H9 (cell line): ENCODE results near the gene UPK3A. TPM values are rescaled to one million over a fixed set of nuclear protein-coding genes. Genes with fewer than 3 reads are reported as not detected.
"Not testable (repeated sequence)": the region's sequence is repeated elsewhere in the genome, so short reads cannot be mapped to it uniquely, and the experiment has no call there.

Experiments
- DNase-seq: peaks from one replicate; pipeline ENCODE4 v3.0.0-alpha.2; 2017
- H2AFZ ChIP-seq: one replicate; pipeline ENCODE4 v1.6.1; 2013; ENCODE audit warnings: mild to moderate bottlenecking, low read length, control low read depth, moderate library complexity
- H2AK5ac ChIP-seq: 2 replicates; pipeline ENCODE4 v1.6.1; 2013; ENCODE audit warnings: low read length, control low read depth, mixed read lengths; ENCODE audit not compliant: insufficient read length
- H2BK120ac ChIP-seq: one replicate; pipeline ENCODE4 v1.6.1; 2013; ENCODE audit warnings: low read depth, mild to moderate bottlenecking, low read length, control low read depth, inconsistent platforms; ENCODE audit not compliant: poor library complexity, severe bottlenecking
- H2BK12ac ChIP-seq: 2 replicates; pipeline ENCODE4 v1.6.1; 2013; ENCODE audit warnings: low read length, control low read depth, mixed read lengths, low read depth; ENCODE audit not compliant: insufficient read length
- H2BK15ac ChIP-seq: 2 replicates; pipeline ENCODE4 v1.6.1; 2013; ENCODE audit warnings: low read depth, low read length, control low read depth
- H2BK20ac ChIP-seq: one replicate; pipeline ENCODE4 v1.6.1; 2013; ENCODE audit warnings: low read depth, mild to moderate bottlenecking, low read length, control low read depth, inconsistent platforms; ENCODE audit not compliant: poor library complexity, severe bottlenecking
- H2BK5ac ChIP-seq: 2 replicates; pipeline ENCODE4 v1.6.1; 2013; ENCODE audit warnings: low read length, control low read depth, mixed read lengths; ENCODE audit not compliant: insufficient read length
- H3K14ac ChIP-seq: 2 replicates; pipeline ENCODE4 v1.6.1; 2013; ENCODE audit warnings: low read length, control low read depth; ENCODE audit not compliant: insufficient read depth
- H3K18ac ChIP-seq: 2 replicates; pipeline ENCODE4 v1.6.1; 2013; ENCODE audit warnings: low read depth, mild to moderate bottlenecking, mixed read lengths, low read length, control low read depth; ENCODE audit not compliant: insufficient read length
- H3K23ac ChIP-seq: 2 replicates; pipeline ENCODE4 v1.6.1; 2013; ENCODE audit warnings: low read length, control low read depth, mixed read lengths, low read depth; ENCODE audit not compliant: insufficient read length
- H3K23me2 ChIP-seq: 2 replicates; pipeline ENCODE4 v1.6.1; 2013; ENCODE audit warnings: low read depth, mild to moderate bottlenecking, mixed read lengths, low read length, control low read depth; ENCODE audit not compliant: insufficient read length, poor library complexity, severe bottlenecking
- H3K27ac ChIP-seq: 2 replicates; pipeline ENCODE4 v1.5.1; 2013; ENCODE audit warnings: low read length, control low read depth, mixed read lengths, low read depth; ENCODE audit not compliant: insufficient read length
- H3K27me3 ChIP-seq: 2 replicates; pipeline ENCODE4 v1.6.1; 2013; ENCODE audit warnings: low read length, control low read depth, inconsistent platforms; ENCODE audit not compliant: insufficient read depth
- H3K4ac ChIP-seq: 2 replicates; pipeline ENCODE4 v1.6.1; 2013; ENCODE audit warnings: low read depth, mild to moderate bottlenecking, control low read depth, inconsistent platforms, low read length, moderate library complexity
- H3K4me1 ChIP-seq: 2 replicates; pipeline ENCODE4 v1.6.1; 2013; ENCODE audit warnings: low read length, control low read depth, inconsistent platforms; ENCODE audit not compliant: insufficient read depth
- H3K4me2 ChIP-seq: 2 replicates; pipeline ENCODE4 v1.6.1; 2013; ENCODE audit warnings: low read length, control low read depth, mixed read lengths; ENCODE audit not compliant: insufficient read length, insufficient read depth
- H3K56ac ChIP-seq: 2 replicates; pipeline ENCODE4 v1.6.1; 2013; ENCODE audit warnings: low read depth, mild to moderate bottlenecking, mixed read lengths, low read length, control low read depth; ENCODE audit not compliant: insufficient read length
- H3K79me1 ChIP-seq: 2 replicates; pipeline ENCODE4 v1.6.1; 2013; ENCODE audit warnings: low read depth, mild to moderate bottlenecking, moderate library complexity, low read length, control low read depth, inconsistent platforms; ENCODE audit not compliant: insufficient read depth, poor library complexity, severe bottlenecking
- H3K79me2 ChIP-seq: 2 replicates; pipeline ENCODE4 v1.6.1; 2013; ENCODE audit warnings: low read length, control low read depth, inconsistent platforms; ENCODE audit not compliant: insufficient read depth
- H3K9ac ChIP-seq: 2 replicates; pipeline ENCODE4 v1.6.1; 2013; ENCODE audit warnings: low read length, control low read depth, mixed read lengths; ENCODE audit not compliant: insufficient read length; ENCODE audit errors: extremely low read depth
- H3K9me3 ChIP-seq: one replicate; pipeline ENCODE4 v1.6.1; 2013; ENCODE audit warnings: low read depth, low read length, inconsistent platforms; ENCODE audit not compliant: control insufficient read depth
- H3T11ph ChIP-seq: one replicate; pipeline ENCODE4 v1.6.1; 2013; ENCODE audit warnings: mild to moderate bottlenecking, low read length, control low read depth, inconsistent platforms
- H4K20me1 ChIP-seq: one replicate; pipeline ENCODE4 v1.6.1; 2013; ENCODE audit not compliant: control insufficient read depth, insufficient read length, insufficient read depth
- H4K5ac ChIP-seq: 2 replicates; pipeline ENCODE4 v1.6.1; 2013; ENCODE audit warnings: low read depth, mild to moderate bottlenecking, mixed read lengths, low read length, control low read depth; ENCODE audit not compliant: insufficient read length
- H4K8ac ChIP-seq: replicated peaks from 2 replicates; pipeline ENCODE4 v1.6.1; 2013; ENCODE audit warnings: low read length, control low read depth, mixed read lengths, low read depth; ENCODE audit not compliant: insufficient read length
- H4K91ac ChIP-seq: 2 replicates; pipeline ENCODE4 v1.6.1; 2013; ENCODE audit warnings: low read depth, mild to moderate bottlenecking, moderate library complexity, mixed read lengths, low read length, control low read depth; ENCODE audit not compliant: insufficient read length
- H3K27ac Mint-ChIP-seq, 3 experiments: 2 replicates in 2 of 3; 3 replicates in 1 of 3; pipeline ENCODE4 v1.8.0; 2020 to 2021; ENCODE audit warnings: mixed read lengths in 3 of 3, mild to moderate bottlenecking in 1 of 3, moderate library complexity in 1 of 3
- H3K27me3 Mint-ChIP-seq: 2 replicates; pipeline ENCODE4 v1.8.0; 2021; ENCODE audit warnings: low read depth, mild to moderate bottlenecking, moderate library complexity, mixed read lengths
- H3K36me3 Mint-ChIP-seq, 3 experiments: 2 replicates in 2 of 3; 3 replicates in 1 of 3; pipeline ENCODE4 v1.8.0; 2020 to 2021; ENCODE audit warnings: low read depth in 3 of 3, mixed read lengths in 3 of 3; ENCODE audit not compliant: insufficient read depth in 1 of 3
- H3K4me1 Mint-ChIP-seq, 2 experiments: 2 replicates each; pipeline ENCODE4 v1.8.0; 2020; ENCODE audit warnings: mixed read lengths in 2 of 2
- H3K4me3 Mint-ChIP-seq, 2 experiments: 2 replicates in 1 of 2; 3 replicates in 1 of 2; pipeline ENCODE4 v1.8.0; 2020 to 2021; ENCODE audit warnings: mild to moderate bottlenecking in 2 of 2, mixed read lengths in 2 of 2, moderate library complexity in 1 of 2
- H3K9me3 Mint-ChIP-seq, 2 experiments: 2 replicates in 1 of 2; 3 replicates in 1 of 2; pipeline ENCODE4 v1.8.0; 2020; ENCODE audit warnings: mild to moderate bottlenecking in 2 of 2, mixed read lengths in 2 of 2, moderate library complexity in 1 of 2
- WGBS: extraction: QIAGEN DNeasy Blood & Tissue Kit; methylation state at CpG from one replicate; pipeline ENCODE4 v1.1.7; 2013; ENCODE audit warnings: missing lambda C conversion rate, low lambda C conversion rate, mixed read lengths; ENCODE audit not compliant: insufficient read length; ENCODE audit errors: extremely low coverage; 5-methylcytosine and 5-hydroxymethylcytosine counted together
- total RNA-seq: library from RNA; stranded (reverse); gene quantifications from 2 replicates; pipeline ENCODE4 v1.2.1, GENCODE V29; 2021
- TF ChIP-seq, protein P1 (sequence below): fragments of 200-600 bp; sonication (generic); conservative IDR thresholded peaks from 3 replicates; pipeline ENCODE4 v1.8.0; 2021; ENCODE audit warnings: antibody characterized with exemption, mild to moderate bottlenecking

Gene UPK3A
- total RNA-seq, 1 experiment from 2014 or later = not detected

DNA sequence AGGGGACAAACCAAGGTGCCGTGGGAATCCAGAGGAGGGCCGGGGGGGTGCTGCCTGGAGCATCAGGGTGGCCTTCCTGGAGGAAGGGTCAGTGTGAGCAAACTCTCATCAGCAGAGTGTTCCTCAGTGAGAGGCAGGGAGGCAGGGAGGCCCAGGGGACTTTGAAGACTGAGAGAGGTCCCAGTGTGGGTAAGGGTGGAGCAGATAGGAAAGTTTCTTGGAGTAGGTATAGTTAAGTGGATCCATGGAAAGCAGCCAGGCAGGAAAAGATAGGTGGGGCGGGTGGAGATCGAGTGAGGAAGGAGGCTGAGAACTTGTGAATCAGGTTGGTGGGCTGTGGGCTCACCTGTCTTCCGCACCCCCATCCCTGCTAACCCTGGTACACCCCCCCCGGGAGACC is 9.3 kb downstream of the UPK3A start:
- H3K4me2 ChIP-seq = no peak overlapping the region
- Mint-ChIP-seq H3K9me3 (no peaks in the 10 kb centered on the region), H3K36me3 (no peaks in the 10 kb centered on the region), H3K27me3 (peaks cover 21% of the 10 kb centered on the region), H3K27ac (no peak overlapping the region), H3K4me1 (peaks cover 8 to 13% of the 10 kb centered on the region in 2 experiments), H3K4me3 (no peak overlapping the region)
- H4K8ac ChIP-seq = no peak overlapping the region
- no peaks in the 10 kb centered on the region for H4K20me1 ChIP-seq
- no peak overlapping the region for H2BK12ac ChIP-seq
- H2AFZ ChIP-seq = no peak overlapping the region
- H3K14ac ChIP-seq = no peak overlapping the region
- no peak overlapping the region for H3K18ac ChIP-seq
- H2BK120ac ChIP-seq = no peak overlapping the region
- no CpG with 5 or more reads among the region's 6 CpGs for WGBS
- no peak overlapping the region for H3K4ac ChIP-seq
- H2AK5ac ChIP-seq = no peak overlapping the region
- H3K23me2 ChIP-seq = no peaks in the 10 kb centered on the region
- TF ChIP-seq, protein P1, sequence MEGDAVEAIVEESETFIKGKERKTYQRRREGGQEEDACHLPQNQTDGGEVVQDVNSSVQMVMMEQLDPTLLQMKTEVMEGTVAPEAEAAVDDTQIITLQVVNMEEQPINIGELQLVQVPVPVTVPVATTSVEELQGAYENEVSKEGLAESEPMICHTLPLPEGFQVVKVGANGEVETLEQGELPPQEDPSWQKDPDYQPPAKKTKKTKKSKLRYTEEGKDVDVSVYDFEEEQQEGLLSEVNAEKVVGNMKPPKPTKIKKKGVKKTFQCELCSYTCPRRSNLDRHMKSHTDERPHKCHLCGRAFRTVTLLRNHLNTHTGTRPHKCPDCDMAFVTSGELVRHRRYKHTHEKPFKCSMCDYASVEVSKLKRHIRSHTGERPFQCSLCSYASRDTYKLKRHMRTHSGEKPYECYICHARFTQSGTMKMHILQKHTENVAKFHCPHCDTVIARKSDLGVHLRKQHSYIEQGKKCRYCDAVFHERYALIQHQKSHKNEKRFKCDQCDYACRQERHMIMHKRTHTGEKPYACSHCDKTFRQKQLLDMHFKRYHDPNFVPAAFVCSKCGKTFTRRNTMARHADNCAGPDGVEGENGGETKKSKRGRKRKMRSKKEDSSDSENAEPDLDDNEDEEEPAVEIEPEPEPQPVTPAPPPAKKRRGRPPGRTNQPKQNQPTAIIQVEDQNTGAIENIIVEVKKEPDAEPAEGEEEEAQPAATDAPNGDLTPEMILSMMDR = no peak
- no peaks in the 10 kb centered on the region for H3K79me1 ChIP-seq
- no peak overlapping the region for H2BK15ac ChIP-seq
- H3K4me1 ChIP-seq = peaks cover 2% of the 10 kb centered on the region; the same call in 1 of the 2 replicates
- no peak overlapping the region for H4K91ac ChIP-seq
- no peak overlapping the region for H3T11ph ChIP-seq
- no peaks in the 10 kb centered on the region for H3K9me3 ChIP-seq
- H3K27ac ChIP-seq = no peak overlapping the region
- no peaks in the 10 kb centered on the region for H3K27me3 ChIP-seq
- no peak overlapping the region for H3K56ac ChIP-seq
- no peak overlapping the region for H3K9ac ChIP-seq
- DNase-seq = no peak
- no peaks in the 10 kb centered on the region for H3K79me2 ChIP-seq
- no peak overlapping the region for H3K23ac ChIP-seq
- no peak overlapping the region for H2BK5ac ChIP-seq
- no peak overlapping the region for H2BK20ac ChIP-seq
- no peak overlapping the region for H4K5ac ChIP-seq

DNA sequence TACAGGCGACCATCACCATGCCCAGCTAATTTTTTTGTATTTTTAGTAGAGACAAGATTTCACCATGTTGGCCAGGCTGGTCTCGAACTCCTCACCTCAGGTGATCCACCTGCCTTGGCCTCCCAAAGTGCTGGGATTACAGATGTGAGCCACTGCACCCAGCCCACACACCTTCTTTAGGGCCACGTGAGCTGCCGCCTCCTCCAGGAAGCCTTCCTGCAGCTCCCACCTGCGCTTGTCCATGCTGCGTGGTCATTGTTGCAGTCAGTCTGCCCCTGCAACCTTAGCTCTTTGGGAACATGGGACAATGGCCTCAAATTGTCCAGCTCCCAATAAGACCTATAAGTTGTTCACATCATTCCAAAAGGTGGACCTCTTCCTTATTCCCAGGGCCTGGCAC is 10.3 kb downstream of the UPK3A start:
- H3K56ac ChIP-seq, H3K36me3 Mint-ChIP-seq, H2BK120ac ChIP-seq, H3K4me1 ChIP-seq, H3K27me3 ChIP-seq, H2BK5ac ChIP-seq, H2BK15ac ChIP-seq, H3K27ac ChIP-seq, H3K14ac ChIP-seq, H3K79me2 ChIP-seq, H3K4me3 Mint-ChIP-seq, DNase-seq, H3K79me1 ChIP-seq, H3T11ph ChIP-seq, H3K18ac ChIP-seq, H2BK12ac ChIP-seq, H3K4me2 ChIP-seq, H2BK20ac ChIP-seq, H4K91ac ChIP-seq, H4K5ac ChIP-seq, H3K23me2 ChIP-seq, H3K23ac ChIP-seq, H3K27ac Mint-ChIP-seq, H3K9me3 ChIP-seq, H3K9ac ChIP-seq, H4K8ac ChIP-seq, H4K20me1 ChIP-seq, H3K9me3 Mint-ChIP-seq, H2AFZ ChIP-seq, H3K4ac ChIP-seq, H2AK5ac ChIP-seq: not testable (repeated sequence)
- no CpG with 5 or more reads among the region's 6 CpGs for WGBS
- H3K4me1 Mint-ChIP-seq = peaks cover 14 to 19% of the 10 kb centered on the region in 2 experiments
- H3K27me3 Mint-ChIP-seq = peaks cover 25% of the 10 kb centered on the region
